Fibroblast of skin of right biceps (primary cell): ENCODE measurements around the gene UBE3C.

ENCODE experiments used
- DNase-seq: peaks from one replicate; pipeline ENCODE4 v3.0.0-alpha.2; 2013

UBE3C gene

GRCh38 chr7:157299317-157299612, 160.5 kb downstream of the UBE3C start:
- no peak for DNase-seq

- peak; percentile 43 for DNase-seq
Measured at GRCh38 chr7:157299613-157300368, 161.1 kb downstream of the UBE3C start.

GRCh38 chr7:157300369-157300825, 161.7 kb downstream of the UBE3C start:
- no peak for DNase-seq

- no peak for DNase-seq
Measured at GRCh38 chr7:157301610-157302120, 162.9 kb downstream of the UBE3C start.

- DNase-seq, result no peak
Measured at GRCh38 chr7:157306846-157307838, 168.4 kb downstream of the UBE3C start.

- peak; percentile 99 for DNase-seq
Measured at GRCh38 chr7:157309988-157310668, 171.4 kb downstream of the UBE3C start.

GRCh38 chr7:157310676-157311185, 172.0 kb downstream of the UBE3C start:
- DNase-seq, result no peak

GRCh38 chr7:157312941-157313340, 174.2 kb downstream of the UBE3C start:
- DNase-seq, result no peak

GRCh38 chr7:157313645-157314044, 174.9 kb downstream of the UBE3C start:
- no peak for DNase-seq

GRCh38 chr7:157318015-157318706, 179.4 kb downstream of the UBE3C start:
- peak; percentile 42 for DNase-seq
